Stimulated activated CD8-positive, alpha-beta memory T cell treated with anti-CD3 and anti-CD28 coated beads, Interleukin-12 subunit alpha, Interleukin-12 subunit beta, amount 100 ng/mL, for 24 hours (primary cell): Measurements from ENCODE around the gene CHAT.

Source experiments
- DNase-seq: peaks from one replicate; pipeline ENCODE4 v3.0.0-alpha.2; 2020; ENCODE audit errors: extremely low read depth

The CHAT gene

GRCh38 chr10:49688261-49688846 lies 74.5 kb downstream of the CHAT start:
- no peak for DNase-seq

GRCh38 chr10:49688920-49689319 lies 75.1 kb downstream of the CHAT start:
- DNase-seq = no peak

DNA sequence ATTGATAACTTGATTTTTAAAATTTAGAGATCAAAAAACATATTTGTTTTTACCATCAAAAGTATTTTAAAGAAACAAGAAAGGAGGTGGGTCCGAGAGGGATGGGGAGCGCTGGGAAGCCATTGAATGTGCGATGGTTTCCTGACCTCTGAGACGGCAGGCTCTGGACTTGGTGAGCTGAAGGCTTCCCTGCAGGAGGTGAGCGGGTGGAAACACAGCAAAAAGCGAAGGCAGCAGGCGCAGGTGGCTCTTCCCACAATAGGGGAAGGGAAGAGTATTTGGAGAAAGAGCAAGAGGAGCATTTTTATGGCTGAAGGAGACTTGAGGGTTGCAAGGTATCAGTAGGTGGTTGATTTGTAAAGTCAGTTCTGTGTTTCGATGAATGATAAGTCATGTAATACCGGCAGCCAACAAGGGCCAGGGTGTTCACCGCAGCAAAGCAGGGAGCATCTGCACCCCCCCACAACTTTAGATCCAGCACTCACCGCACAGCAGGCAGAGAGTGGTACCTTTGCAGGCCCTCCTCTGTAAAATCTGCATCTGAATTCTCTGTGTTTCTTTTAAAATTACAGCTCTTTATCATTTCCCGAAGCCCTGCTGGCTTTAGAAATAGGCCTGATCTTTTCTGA lies 76.2 kb downstream of the CHAT start:
- DNase-seq = no peak

- no peak for DNase-seq
Measured at GRCh38 chr10:49690698-49691356, 77.0 kb downstream of the CHAT start.

DNA sequence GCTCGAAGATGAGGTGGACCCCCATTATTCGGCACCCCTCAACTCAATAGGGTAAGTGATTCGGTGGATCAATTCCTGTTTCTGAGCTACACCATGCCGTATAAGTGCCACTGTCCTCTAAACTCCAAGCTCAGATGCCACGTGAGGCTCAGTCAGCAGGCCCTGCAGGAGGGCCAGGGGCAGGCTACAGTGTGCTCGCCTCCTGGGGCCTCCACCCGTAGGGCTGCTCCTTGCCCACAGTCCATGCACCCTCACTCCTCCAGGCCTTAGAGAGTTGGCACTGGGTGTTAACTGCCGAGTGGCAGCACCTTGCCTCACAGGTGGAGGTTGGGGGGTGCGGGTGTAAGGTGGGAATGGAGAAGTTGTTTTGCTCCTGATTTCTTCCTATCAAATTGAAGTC lies 77.8 kb downstream of the CHAT start:
- no peak for DNase-seq

DNA sequence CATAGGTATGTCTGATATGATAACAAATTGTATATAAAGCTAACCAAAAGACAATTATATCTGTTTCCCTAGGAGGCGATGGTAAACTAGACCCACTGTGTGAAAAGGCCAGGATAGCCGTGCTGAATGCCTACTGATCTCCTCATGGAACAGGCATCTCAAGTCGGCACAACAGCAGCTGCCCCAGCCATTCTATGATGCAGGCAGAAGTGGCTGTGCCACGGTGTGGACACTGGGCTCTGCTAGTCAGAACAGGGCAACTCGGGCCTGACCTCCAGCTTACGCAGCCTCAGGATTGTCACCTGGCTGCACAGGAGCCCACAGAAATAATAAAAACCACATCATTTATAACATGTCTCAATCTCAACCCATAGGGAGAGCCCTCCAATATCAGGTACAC lies 80.6 kb downstream of the CHAT start:
- DNase-seq = no peak

DNA sequence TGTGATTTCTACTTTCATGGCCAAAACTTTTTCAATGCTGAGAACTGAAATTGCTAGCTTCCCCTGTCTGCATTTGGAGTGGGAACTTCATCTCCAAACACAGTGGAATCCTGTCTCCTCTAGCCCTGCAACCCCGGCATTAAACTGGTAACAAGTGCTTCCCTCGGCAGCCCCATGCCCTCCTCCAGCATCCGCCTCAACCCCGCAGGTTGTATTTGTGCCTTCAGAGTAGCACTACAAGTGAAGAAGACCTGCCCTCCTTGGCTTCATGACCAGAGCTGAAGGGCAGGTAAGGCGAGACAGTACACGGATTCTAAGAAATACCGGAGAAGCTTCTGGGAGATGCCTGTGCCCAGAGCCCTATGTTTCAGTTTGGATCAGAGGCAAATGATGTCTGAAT lies 82.5 kb downstream of the CHAT start:
- no peak for DNase-seq

DNA sequence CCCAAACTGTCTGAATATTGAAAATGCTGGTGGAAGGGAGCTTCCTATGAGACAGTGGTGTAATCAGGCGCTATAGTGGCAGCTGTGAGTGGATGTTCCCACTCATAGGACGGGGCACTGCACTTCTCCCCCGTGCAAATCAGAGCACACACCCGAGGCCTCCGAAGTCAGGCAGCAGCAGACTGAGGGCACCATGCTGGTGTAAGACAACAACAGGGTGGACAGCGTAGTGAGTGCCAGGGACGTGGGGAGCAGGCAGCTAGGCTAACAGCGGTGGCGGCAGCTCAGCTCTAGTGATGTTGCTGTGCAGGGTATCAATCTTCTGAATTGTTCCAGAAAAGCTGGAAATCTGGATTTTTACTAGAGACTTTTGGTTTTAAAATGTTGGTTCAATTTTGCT lies 84.8 kb downstream of the CHAT start:
- no peak for DNase-seq

- no peak for DNase-seq
Measured at GRCh38 chr10:49700211-49700610, 86.4 kb downstream of the CHAT start.

DNA sequence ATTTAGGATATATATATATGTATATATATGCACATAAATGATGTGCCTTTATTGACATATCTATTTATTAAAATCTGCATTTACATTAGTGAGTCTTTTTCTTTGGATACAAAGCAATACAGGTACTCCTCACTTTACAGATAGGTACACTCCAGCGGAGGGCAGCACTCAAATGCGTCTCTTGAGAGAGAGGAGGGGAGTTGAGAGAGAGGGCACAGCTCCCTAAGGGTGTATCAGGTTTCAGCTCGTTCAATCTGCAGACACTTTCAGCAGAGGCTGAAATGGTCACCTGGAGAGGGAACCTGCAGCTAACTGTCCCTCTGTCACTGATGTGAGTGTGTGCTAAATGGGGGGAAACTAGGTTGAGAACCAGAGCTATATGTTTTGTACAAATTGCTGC lies 87.2 kb downstream of the CHAT start:
- no peak for DNase-seq

GRCh38 chr10:49707585-49707984 lies 93.7 kb downstream of the CHAT start:
- no peak for DNase-seq

DNA sequence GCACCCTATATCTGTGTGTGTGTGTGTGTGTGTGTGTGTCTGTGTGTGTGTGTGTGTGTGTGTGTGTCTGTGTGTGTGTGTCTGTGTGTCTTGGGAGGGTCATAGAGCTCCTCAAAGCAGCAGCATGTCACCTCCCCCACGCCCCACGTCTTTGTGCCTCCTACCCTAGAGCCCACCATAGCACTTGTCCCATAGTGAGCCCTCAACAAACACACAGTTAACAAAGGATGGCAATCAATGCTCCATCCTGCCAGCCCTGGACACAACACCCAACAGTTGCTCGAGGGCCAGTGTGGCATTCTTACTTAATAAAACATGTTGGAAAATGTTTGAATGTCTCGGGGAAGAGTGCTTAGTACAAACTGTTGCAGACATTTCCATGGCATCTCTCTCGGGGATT lies 96.1 kb downstream of the CHAT start:
- DNase-seq = no peak

DNA sequence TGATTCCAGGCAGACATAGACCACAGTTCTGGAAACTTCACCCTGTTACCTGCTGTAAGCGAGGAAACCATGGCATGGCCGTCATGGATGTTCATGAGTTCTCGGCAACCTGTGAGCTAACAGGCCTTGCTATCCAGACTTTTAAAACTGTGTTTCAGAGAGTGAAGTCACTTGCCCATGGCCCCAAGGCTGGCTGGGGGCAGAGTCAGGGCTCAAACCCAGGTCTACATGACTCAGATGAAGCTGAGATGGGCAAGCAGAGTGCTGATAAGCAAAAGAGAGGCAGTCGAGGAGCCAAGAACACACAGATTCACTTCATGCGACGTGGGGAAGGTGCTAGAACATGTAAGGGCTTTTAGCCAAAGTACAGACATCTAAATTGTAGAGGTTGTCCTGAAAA lies 97.1 kb downstream of the CHAT start:
- no peak for DNase-seq

DNA sequence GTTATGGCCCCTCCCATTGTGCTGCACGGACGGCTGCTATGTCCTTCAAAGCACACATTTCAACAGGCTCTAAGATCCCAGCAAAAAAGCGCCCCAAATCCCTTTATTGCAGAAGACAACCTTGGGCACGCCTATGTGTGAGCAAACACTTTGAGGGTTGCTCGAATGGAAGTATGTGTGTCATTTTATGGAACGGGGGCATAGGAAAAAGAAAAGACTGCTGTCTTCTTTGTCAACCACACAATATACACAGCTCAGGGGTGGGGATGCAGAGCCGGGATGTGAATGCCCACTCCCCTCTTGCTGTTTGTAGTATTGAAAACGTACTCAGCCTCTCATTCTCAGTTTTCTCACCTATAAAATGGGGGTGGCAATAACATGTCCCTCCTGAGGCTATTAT lies 97.6 kb downstream of the CHAT start:
- no peak for DNase-seq

DNA sequence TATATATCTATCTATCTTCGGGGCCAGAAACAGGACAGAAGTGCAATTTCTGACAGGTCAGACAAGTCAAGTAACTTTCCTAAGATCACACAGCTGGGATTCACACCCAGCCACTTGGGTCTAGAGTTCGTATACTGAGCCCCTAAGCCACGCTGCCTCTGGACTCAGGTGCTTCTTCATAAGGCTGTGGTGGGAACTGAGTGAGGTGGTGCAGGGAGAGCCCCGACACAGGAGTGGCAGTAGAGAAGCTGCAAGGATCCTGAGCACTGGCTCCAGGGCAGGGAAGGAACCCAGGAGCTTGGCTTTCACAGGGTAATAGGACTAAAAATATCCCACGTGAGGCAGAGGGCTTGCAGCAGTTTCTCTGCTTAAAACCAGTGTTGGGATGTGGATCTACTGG lies 99.4 kb downstream of the CHAT start:
- no peak for DNase-seq
